Aorta (tissue), 5 donors: ENCODE results near the gene SPNS3. TPM values are rescaled to one million over a fixed set of nuclear protein-coding genes. Genes with fewer than 3 reads are reported as not detected.

ENCODE experiments used
- ATAC-seq: fragments of 200-7000 bp; cut with Tn5 transposase; one replicate; pipeline ENCODE4 v1.9.1; 2022; ENCODE audit warnings: moderate library complexity; ENCODE audit not compliant: low FRiP score
- DNase-seq, 2 donors: peaks; one replicate each; pipeline ENCODE4 v3.0.0-alpha.2; 2020
- H3K27ac ChIP-seq, 2 donors: one replicate each; pipeline ENCODE4 v1.5.1; 2013; ENCODE audit warnings: low read length in 2 of 2, mild to moderate bottlenecking in 2 of 2, moderate library complexity in 2 of 2, control low read depth in 1 of 2, inconsistent platforms in 1 of 2, low read depth in 1 of 2
- H3K27me3 ChIP-seq, 2 donors: one replicate each; pipeline ENCODE4 v1.6.1; 2013; ENCODE audit warnings: control low read depth in 1 of 2, low read length in 1 of 2, mild to moderate bottlenecking in 1 of 2, moderate library complexity in 1 of 2; ENCODE audit not compliant: insufficient read depth in 2 of 2, control insufficient read depth in 1 of 2
- H3K36me3 ChIP-seq, 2 donors: one replicate each; pipeline ENCODE4 v1.6.1; 2013; ENCODE audit warnings: control low read depth in 1 of 2, low read length in 1 of 2, mild to moderate bottlenecking in 1 of 2; ENCODE audit not compliant: insufficient read depth in 2 of 2, control insufficient read depth in 1 of 2
- H3K4me1 ChIP-seq, 2 donors: one replicate each; pipeline ENCODE4 v1.6.1; 2013; ENCODE audit warnings: low read length in 2 of 2, control low read depth in 1 of 2, mild to moderate bottlenecking in 1 of 2, moderate library complexity in 1 of 2; ENCODE audit not compliant: insufficient read depth in 2 of 2, control insufficient read depth in 1 of 2
- H3K4me3 ChIP-seq, 2 donors: one replicate each; pipeline ENCODE4 v1.5.1; 2013; ENCODE audit warnings: low read length in 2 of 2, control low read depth in 1 of 2, mild to moderate bottlenecking in 1 of 2
- H3K9me3 ChIP-seq: one replicate; pipeline ENCODE4 v1.6.1; 2013; ENCODE audit warnings: mild to moderate bottlenecking, low read length; ENCODE audit not compliant: control insufficient read depth
- WGBS, 2 donors: extraction: QIAGEN DNeasy Blood & Tissue Kit; methylation state at CpG; one replicate each; pipeline ENCODE4 v1.1.7; 2013; 5-methylcytosine and 5-hydroxymethylcytosine counted together
- intact Hi-C, 2 donors: fragments of 100-400 bp; cut with DNase I; formaldehyde crosslinking; loops; one replicate each; pipeline versions ENCODE4 v1.14.2 to v1.15.0; 2022
- polyA plus RNA-seq, 2 donors: library from polyadenylated mRNA; stranded (reverse); fragments of 200-250 nt; gene quantifications; one replicate each; pipeline ENCODE4 v1.2.3, GENCODE V29; 2013
- total RNA-seq, 2 donors: library from RNA; stranded (reverse); fragmentation: NEBNext Ultra II Directional; extraction: Animal tissue kit (Norgen Biotek cat#: 25700); gene quantifications; one replicate each; pipeline ENCODE4 v1.2.1, GENCODE V29; 2021
- donor health status: healthy with polysubstance abuse.
- donor health status: Bipolar disorder and iron deficiency.
- donor health status: DM: no; HTN: no; CAD: no.
- donor health status: DM: no; HTN: no; CAD: no.
- donor health status: DM: yes; HTN: yes; CAD: no.

SPNS3 gene
- total and polyA plus RNA-seq, 4 donors, result 0.19 to 1.2 (median 0.25) TPM; not detected in 1

- H3K4me1 ChIP-seq, result no peaks in the 10 kb centered on the region
- no peak overlapping the region for H3K27ac ChIP-seq
- WGBS, 2 donors, result 77 to 82% methylated on average over 8 of the region's 8 CpGs
- H3K27me3 ChIP-seq, result no peaks in the 10 kb centered on the region
- intact Hi-C loops, result no loop called here
- H3K9me3 ChIP-seq, result no peaks in the 10 kb centered on the region
- H3K4me3 ChIP-seq, result no peak overlapping the region
- ATAC-seq, result no peak
- H3K36me3 ChIP-seq, result no peaks in the 10 kb centered on the region
- no peak for DNase-seq
Measured at GRCh38 chr17:4520894-4521600, 87.3 kb downstream of the SPNS3 start.

GRCh38 chr17:4522661-4523060 lies 88.9 kb downstream of the SPNS3 start:
- Histone ChIP-seq H3K36me3 (no peaks in the 10 kb centered on the region), H3K4me1 (no peaks in the 10 kb centered on the region), H3K27ac (no peak overlapping the region), H3K27me3 (no peaks in the 10 kb centered on the region), H3K9me3 (no peaks in the 10 kb centered on the region), H3K4me3 (no peak overlapping the region)
- no peak for ATAC-seq
- WGBS, 2 donors, result 91 to 93% methylated on average over 6 of the region's 6 CpGs
- intact Hi-C loops, result no loop called here
- DNase-seq, result no peak

- H3K9me3 ChIP-seq, result no peaks in the 10 kb centered on the region
- intact Hi-C loops, result no loop called here
- no peak overlapping the region for H3K27ac ChIP-seq
- ATAC-seq (no peak), DNase-seq (no peak)
- H3K4me1 ChIP-seq, result no peaks in the 10 kb centered on the region
- WGBS, 2 donors, result 84 to 85% methylated on average over 8 of the region's 8 CpGs
- no peaks in the 10 kb centered on the region for H3K36me3 ChIP-seq
- H3K27me3 ChIP-seq, result no peaks in the 10 kb centered on the region
- H3K4me3 ChIP-seq, result no peak overlapping the region
Measured at GRCh38 chr17:4523946-4524345, 90.2 kb downstream of the SPNS3 start.

- H3K4me1 ChIP-seq, result no peaks in the 10 kb centered on the region
- intact Hi-C loops, result no loop called here
- no peaks in the 10 kb centered on the region for H3K27me3 ChIP-seq
- no peak overlapping the region for H3K27ac ChIP-seq
- 88 to 91% methylated on average over 11 of the region's 11 CpGs for WGBS, 2 donors
- H3K36me3 ChIP-seq, result no peaks in the 10 kb centered on the region
- ATAC-seq, result no peak
- no peak for DNase-seq
- no peak overlapping the region for H3K4me3 ChIP-seq
- no peaks in the 10 kb centered on the region for H3K9me3 ChIP-seq
Measured at GRCh38 chr17:4525691-4526397, 92.1 kb downstream of the SPNS3 start.

- WGBS, 2 donors, result 4 to 7% methylated on average over 1 of the region's 1 CpG
- intact Hi-C loops, result no loop called here
- DNase-seq, result no peak
- no peaks in the 10 kb centered on the region for H3K9me3 ChIP-seq
- no peak overlapping the region for H3K27ac ChIP-seq
- no peaks in the 10 kb centered on the region for H3K27me3 ChIP-seq
- no peaks in the 10 kb centered on the region for H3K4me1 ChIP-seq
- ATAC-seq, result no peak
- H3K36me3 ChIP-seq, result no peaks in the 10 kb centered on the region
- H3K4me3 ChIP-seq, result no peak overlapping the region
Measured at GRCh38 chr17:4527134-4527533, 93.4 kb downstream of the SPNS3 start.

- intact Hi-C loops, result no loop called here
- H3K27ac ChIP-seq, result no peak overlapping the region
- no peaks in the 10 kb centered on the region for H3K36me3 ChIP-seq
- DNase-seq (no peak), ATAC-seq (no peak)
- no peaks in the 10 kb centered on the region for H3K9me3 ChIP-seq
- WGBS, 2 donors, result 64 to 67% methylated on average over 12 of the region's 12 CpGs
- H3K27me3 ChIP-seq, result no peaks in the 10 kb centered on the region
- H3K4me3 ChIP-seq, result no peak overlapping the region
- H3K4me1 ChIP-seq, result no peaks in the 10 kb centered on the region
Measured at GRCh38 chr17:4527566-4528125, 93.9 kb downstream of the SPNS3 start.

GRCh38 chr17:4529533-4530152 lies 95.9 kb downstream of the SPNS3 start:
- Histone ChIP-seq H3K4me3 (no peak overlapping the region), H3K9me3 (no peaks in the 10 kb centered on the region), H3K4me1 (no peaks in the 10 kb centered on the region), H3K27ac (no peak overlapping the region), H3K36me3 (no peaks in the 10 kb centered on the region), H3K27me3 (no peaks in the 10 kb centered on the region)
- ATAC-seq (no peak), DNase-seq (no peak)
- intact Hi-C loops, result no loop called here
- 91% methylated on average over 13 of the region's 13 CpGs for WGBS, 2 donors

GRCh38 chr17:4530799-4531730 lies 97.3 kb downstream of the SPNS3 start:
- Histone ChIP-seq H3K36me3 (no peaks in the 10 kb centered on the region), H3K27me3 (no peaks in the 10 kb centered on the region), H3K4me3 (no peak overlapping the region), H3K9me3 (no peaks in the 10 kb centered on the region), H3K27ac (no peak overlapping the region), H3K4me1 (no peaks in the 10 kb centered on the region)
- ATAC-seq, result no peak
- DNase-seq, result no peak
- WGBS, 2 donors, result 78 to 81% methylated on average over 30 of the region's 30 CpGs
- intact Hi-C loops, result no loop called here
